ENCODE data around the gene CARM1. TPM values are rescaled to one million over a fixed set of nuclear protein-coding genes. Genes with fewer than 3 reads are reported as not detected.
"Not testable (repeated sequence)": the region's sequence is repeated elsewhere in the genome, so short reads cannot be mapped to it uniquely, and the experiment has no call there.

Gene CARM1
- polyA plus RNA-seq, 2 of the 4 experiments (the other 2 are of a cell fraction), result 15.2 to 32.2 TPM

DNA sequence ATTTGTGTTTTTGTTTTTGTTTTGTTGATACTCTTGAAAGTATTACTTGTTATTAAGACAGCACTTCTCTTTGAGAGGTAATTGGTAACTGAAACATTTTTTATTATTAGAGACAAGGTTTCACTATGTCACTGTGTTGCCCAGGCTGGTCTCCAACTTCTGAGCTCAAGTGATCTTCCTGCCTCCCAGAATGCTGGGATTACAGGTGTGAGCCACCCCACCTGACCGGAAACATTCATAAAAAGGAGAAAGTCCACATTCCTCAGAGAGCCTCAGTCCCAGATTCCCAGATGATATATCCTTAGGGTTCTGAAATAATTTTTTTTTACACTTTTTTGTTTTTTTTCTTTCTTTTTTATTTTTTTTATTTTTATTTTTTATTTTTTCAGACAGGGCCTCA is 2.7 kb downstream of the CARM1 start:
- DNase-seq (ENCODE audit: low read depth in 1 of 2, low spot score in 1 of 2) (no peak), ATAC-seq (no peak), FAIRE-seq (no peak)
- WGBS (ENCODE audit: missing lambda C conversion rate), result 85% methylated on average over 1 of the region's 1 CpG
- peaks cover 20% of the 10 kb centered on the region; the same call in 2 of the 3 replicates for H3K4me1 ChIP-seq
- no peak overlapping the region for H3K4me2 ChIP-seq
- no peak overlapping the region for H3K4me3 ChIP-seq
- no peak overlapping the region for H3K27ac ChIP-seq
- TF ChIP-seq KDM5A (IDR thresholded peaks at IDR 0.05) (no peak), FOSL2 (IDR thresholded peaks at IDR 0.05) (no peak), FOSL2 (CRISPR knock-in tag; IDR thresholded peaks at IDR 0.05) (no peak), HMGXB4 (CRISPR knock-in tag; IDR thresholded peaks at IDR 0.05; ENCODE audit: borderline replicate concordance) (no peak), HES2 (IDR thresholded peaks at IDR 0.05) (no peak), EHMT2 (IDR thresholded peaks at IDR 0.05; ENCODE audit: low read depth) (no peak), CHD4 (IDR thresholded peaks at IDR 0.05; ENCODE audit: borderline replicate concordance) (no peak), ZSCAN20 (CRISPR knock-in tag; IDR thresholded peaks at IDR 0.05) (no peak), TFCP2L1 (CRISPR knock-in tag; IDR thresholded peaks at IDR 0.05) (no peak), EP300 (IDR thresholded peaks at IDR 0.05) (no peak), POLR2A (IDR thresholded peaks at IDR 0.05; ENCODE audit: low read length) (no peak), ZNF302 (CRISPR knock-in tag; IDR thresholded peaks at IDR 0.05) (no peak), ZFP36 (IDR thresholded peaks at IDR 0.05; ENCODE audit: borderline replicate concordance, partially characterized antibody) (no peak), ZC3H11A (IDR thresholded peaks at IDR 0.05) (no peak), BHLHE40 (IDR thresholded peaks at IDR 0.05; ENCODE audit: low read depth, low read length) (no peak)
- ChIA-PET CTCF (no interaction called here), POLR2A (no interaction called here)
- H3K9me3 ChIP-seq, result no peaks in the 10 kb centered on the region

DNA sequence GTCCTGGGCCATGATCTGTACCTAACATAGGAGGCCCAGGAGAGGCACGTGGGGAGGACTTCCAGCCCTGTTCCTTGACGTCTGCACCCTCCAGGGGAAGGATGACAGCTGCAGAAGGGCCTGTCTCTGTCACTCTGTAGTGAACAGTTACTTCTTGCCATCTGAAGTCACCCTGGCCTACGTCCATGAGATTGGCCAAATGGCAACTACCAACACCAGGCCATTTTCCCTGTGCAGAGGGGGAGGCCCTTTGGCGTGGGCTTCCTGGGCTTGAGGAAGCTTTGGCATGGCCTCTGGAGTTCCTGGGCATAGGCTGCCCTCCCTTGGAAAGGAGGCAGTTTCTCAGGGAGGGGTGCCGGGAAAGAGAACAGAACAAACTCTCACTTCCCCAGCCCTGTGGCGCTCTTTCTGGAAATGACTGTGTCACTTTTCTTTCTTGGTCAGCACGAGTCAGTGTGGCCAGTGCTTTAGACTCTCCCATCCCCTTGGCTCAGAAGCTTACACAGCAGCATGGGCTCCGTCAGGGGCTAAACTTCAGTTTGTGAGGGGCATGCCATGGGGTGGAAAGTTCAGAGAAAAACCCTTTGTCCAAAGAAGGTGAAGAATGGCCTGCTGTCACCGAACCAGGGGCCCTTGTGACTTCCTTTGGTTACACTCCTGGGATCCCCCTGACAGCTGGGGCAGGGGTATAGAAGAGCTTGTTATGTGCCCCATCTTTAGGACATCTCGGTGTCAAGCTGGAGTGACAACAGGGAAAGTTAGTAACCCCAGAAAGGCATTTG is 5.3 kb downstream of the CARM1 start:
- H3K4me1 ChIP-seq, result peaks cover 22% of the 10 kb centered on the region; the same call in 2 of the 3 replicates
- no peaks in the 10 kb centered on the region for H3K9me3 ChIP-seq
- H3K4me3 ChIP-seq, result no peak overlapping the region
- H3K27ac ChIP-seq, result no peak overlapping the region
- ChIA-PET CTCF (interaction anchor here (0.6 to 3.3 kb wide), 4 partner anchors 12 to 248 kb away, joined by 3 to 9 read pairs (median 3); partner anchors contain the start of gene DNM2), POLR2A (no interaction called here)
- ATAC-seq (no peak), FAIRE-seq (no peak), DNase-seq (ENCODE audit: low read depth in 1 of 2, low spot score in 1 of 2) (no peak)
- TF ChIP-seq RAD21 (conservative IDR thresholded peaks at IDR 0.05 in 1 of 2, IDR thresholded peaks at IDR 0.05 in 1 of 2) (no peak), RCOR1 (IDR thresholded peaks at IDR 0.05; ENCODE audit: low read depth, low read length) (no peak), RNF2 (IDR thresholded peaks at IDR 0.05; ENCODE audit: borderline replicate concordance, low read depth) (no peak), RFX5 (IDR thresholded peaks at IDR 0.05) (no peak), BHLHE40 (IDR thresholded peaks at IDR 0.05; ENCODE audit: low read depth, low read length) (no peak), NPAS2 (CRISPR knock-in tag; IDR thresholded peaks at IDR 0.05; ENCODE audit: borderline replicate concordance) (no peak), FOXS1 (CRISPR knock-in tag; IDR thresholded peaks at IDR 0.05) (no peak), FOSL2 (IDR thresholded peaks at IDR 0.05) (no peak), FOSL2 (CRISPR knock-in tag; IDR thresholded peaks at IDR 0.05) (no peak), ZSCAN20 (CRISPR knock-in tag; IDR thresholded peaks at IDR 0.05) (no peak), CEBPB (IDR thresholded peaks at IDR 0.05) (no peak)
- TF ChIP-seq, protein P1, sequence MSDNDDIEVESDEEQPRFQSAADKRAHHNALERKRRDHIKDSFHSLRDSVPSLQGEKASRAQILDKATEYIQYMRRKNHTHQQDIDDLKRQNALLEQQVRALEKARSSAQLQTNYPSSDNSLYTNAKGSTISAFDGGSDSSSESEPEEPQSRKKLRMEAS (IDR thresholded peaks at IDR 0.05), result no peak
- WGBS (ENCODE audit: missing lambda C conversion rate), result 89% methylated on average over 6 of the region's 10 CpGs
- H3K4me2 ChIP-seq, result no peak overlapping the region

GRCh38 chr19:10877608-10878007 is 6.3 kb downstream of the CARM1 start:
- H3K4me2 ChIP-seq; POLR2A ChIA-PET; FAIRE-seq; H3K9me3 ChIP-seq; H3K4me3 ChIP-seq; DNase-seq (ENCODE audit: low read depth in 1 of 2, low spot score in 1 of 2); ATAC-seq: not testable (repeated sequence)
- Histone ChIP-seq H3K4me1 (peaks cover 21% of the 10 kb centered on the region; the same call in 2 of the 3 replicates), H3K27ac (peak overlapping the region; percentile 72 to 92; a peak in 3 of 6 replicates)
- CTCF ChIA-PET, result interaction anchor here (0.9 to 3.3 kb wide), 3 partner anchors 11 to 13 kb away, joined by 3 to 9 read pairs (median 3); no protein-coding TSS in a partner anchor
- 91% methylated on average over 9 of the region's 9 CpGs for WGBS (ENCODE audit: missing lambda C conversion rate)

All from A549 (cell line).